ENCODE data around the gene GOSR2. TPM values are rescaled to one million over a fixed set of nuclear protein-coding genes. Genes with fewer than 3 reads are reported as not detected.

Gene GOSR2
- total RNA-seq, 1 experiment from 2014 or later: 36.5 TPM

GRCh38 chr17:46929413-46929812 lies 6.5 kb downstream of the GOSR2 start:
- no TSS peak for BruUV-seq (replicated peaks)
- ATAC-seq (no peak), DNase-seq (ENCODE audit: low read depth, low spot score) (no peak)
- Histone ChIP-seq H3K27ac (ENCODE audit: low read length) (no peak overlapping the region), H3K9me3 (ENCODE audit: control insufficient read depth, insufficient read depth, low read depth, low read length) (no peaks in the 10 kb centered on the region), H3K4me3 (ENCODE audit: low read depth in 2 of 2, low read length in 2 of 2) (no peak overlapping the region), H3K4me1 (ENCODE audit: control insufficient read depth, insufficient read depth, low read length) (peaks cover under 1% of the 10 kb centered on the region; the same call in 1 of the 2 replicates), H3K27me3 (ENCODE audit: control insufficient read depth, insufficient read depth, low read length) (no peaks in the 10 kb centered on the region), H3K36me3 (ENCODE audit: control insufficient read depth, insufficient read depth, low read length) (peaks cover 16% of the 10 kb centered on the region)
- TF ChIP-seq POLR2AphosphoS5 (IDR thresholded peaks at IDR 0.05; ENCODE audit: low read depth, low read length): no peak
- TF ChIP-seq CTCF (IDR thresholded peaks at IDR 0.05): no peak
- no peak for TF ChIP-seq SIN3A (IDR thresholded peaks at IDR 0.05; ENCODE audit: borderline replicate concordance, insufficient read depth, low read depth, low read length)
- intact Hi-C loops (cut with micrococcal nuclease; ENCODE audit: unreplicated experiment) (loop anchor here (10.0 kb wide), 1 partner anchor 85 kb away; no protein-coding TSS in a partner anchor), in situ Hi-C loops (cut with HindIII; ENCODE audit: low pct_unique_long_range_greater_than_20kb, low sequenced_read_pairs) (no loop called here)
- ChIA-PET CTCF (no interaction called here), POLR2A (no interaction called here)

GRCh38 chr17:46930051-46930450 lies 7.1 kb downstream of the GOSR2 start:
- no peak for ATAC-seq
- Histone ChIP-seq H3K36me3 (ENCODE audit: control insufficient read depth, insufficient read depth, low read length) (peaks cover 16% of the 10 kb centered on the region), H3K4me3 (ENCODE audit: low read depth in 2 of 2, low read length in 2 of 2) (no peak overlapping the region), H3K27me3 (ENCODE audit: control insufficient read depth, insufficient read depth, low read length) (no peaks in the 10 kb centered on the region), H3K4me1 (ENCODE audit: control insufficient read depth, insufficient read depth, low read length) (no peaks in the 10 kb centered on the region), H3K27ac (ENCODE audit: low read length) (no peak overlapping the region), H3K9me3 (ENCODE audit: control insufficient read depth, insufficient read depth, low read depth, low read length) (no peaks in the 10 kb centered on the region)
- intact Hi-C loops (cut with micrococcal nuclease; ENCODE audit: unreplicated experiment): no loop called here
- DNase-seq (ENCODE audit: low read depth, low spot score): no peak
- TF ChIP-seq REST (IDR thresholded peaks at IDR 0.05; ENCODE audit: insufficient read depth in 1 of 2, low read depth in 2 of 2, low read length in 1 of 2): no peak
- TF ChIP-seq TCF7L2 (IDR thresholded peaks at IDR 0.05; ENCODE audit: low read depth, low read length): no peak
- TF ChIP-seq CTCF (IDR thresholded peaks at IDR 0.05): no peak
- no peak for TF ChIP-seq POLR2AphosphoS5 (IDR thresholded peaks at IDR 0.05; ENCODE audit: low read depth, low read length)
- no peak for TF ChIP-seq SIN3A (IDR thresholded peaks at IDR 0.05; ENCODE audit: borderline replicate concordance, insufficient read depth, low read depth, low read length)
- no TSS peak for BruUV-seq (replicated peaks)
- in situ Hi-C loops (cut with HindIII; ENCODE audit: low pct_unique_long_range_greater_than_20kb, low sequenced_read_pairs): no loop called here
- ChIA-PET CTCF (no interaction called here), POLR2A (interaction anchor here (0.5 kb wide), 1 partner anchor 50 kb away, joined by 4 read pairs; no protein-coding TSS in a partner anchor)

Data from Panc1 (cell line).